Uterus (tissue), 4 donors: ENCODE data around the gene LMNA. TPM values are rescaled to one million over a fixed set of nuclear protein-coding genes. Genes with fewer than 3 reads are reported as not detected.
A peak's percentile ranks its signal among the peaks of the same experiment; 100 is the strongest.

Source experiments
- DNase-seq, 2 donors: peaks; one replicate each; pipeline ENCODE4 v3.0.0-alpha.2; 2019 to 2020
- H3K27ac ChIP-seq, 2 donors: fragments of 200-600 bp; sonication (generic); 1 replicate in 1 of 2; 2 replicates in 1 of 2; pipeline ENCODE4 v1.5.1; 2016 to 2018
- H3K27me3 ChIP-seq, 2 donors: fragments of 200-600 bp; sonication (generic); one replicate each; pipeline ENCODE4 v1.5.1; 2018 to 2019; ENCODE audit warnings: control low read depth in 1 of 2
- H3K36me3 ChIP-seq, 2 donors: fragments of 200-600 bp; sonication (generic); one replicate each; pipeline ENCODE4 v1.5.1; 2019; ENCODE audit warnings: control low read depth in 1 of 2
- H3K4me1 ChIP-seq, 2 donors: fragments of 200-600 bp; sonication (generic); one replicate each; pipeline ENCODE4 v1.5.1; 2018 to 2019; ENCODE audit warnings: control low read depth in 1 of 2
- H3K4me3 ChIP-seq, 2 donors: fragments of 200-600 bp; sonication (generic); 1 replicate in 1 of 2; 2 replicates in 1 of 2; pipeline ENCODE4 v1.5.1; 2018 to 2019; ENCODE audit warnings: mild to moderate bottlenecking in 1 of 2
- H3K9me3 ChIP-seq, 2 donors: fragments of 200-600 bp; sonication (generic); one replicate each; pipeline ENCODE4 v1.5.1; 2019; ENCODE audit warnings: control low read depth in 1 of 2
- CTCF ChIP-seq, 4 experiments: fragments of 200-600 bp in 2 of 4; fragments of 450-650 bp in 2 of 4; sonication (generic) in 2 of 4; IDR thresholded peaks; one replicate each; pipeline ENCODE4 v1.5.1; 2016 to 2019; ENCODE audit warnings: antibody characterized with exemption in 4 of 4, mild to moderate bottlenecking in 2 of 4, moderate library complexity in 1 of 4
- POLR2A ChIP-seq, 2 donors: fragments of 450-650 bp; IDR thresholded peaks; one replicate each; pipeline ENCODE4 v1.6.1; 2016; ENCODE audit warnings: antibody characterized with exemption in 2 of 2, mild to moderate bottlenecking in 1 of 2, moderate library complexity in 1 of 2
- intact Hi-C: fragments of 100-400 bp; cut with DNase I; formaldehyde crosslinking; loops from one replicate; pipeline ENCODE4 v1.15.1; 2023; ENCODE audit warnings: low total_unique reads
- total RNA-seq, 4 donors: library from RNA; depleted of rRNA in 3 of 4; stranded (reverse); fragments of >200 nt in 3 of 4; gene quantifications; one replicate each; pipeline versions ENCODE4 v1.1.0 to v1.2.4, GENCODE V29; 2014 to 2023
- donor health status: DM: yes; HTN: yes; CAD: no.

Gene LMNA
- total RNA-seq, 4 donors from 2014 or later, result 245 to 533 (median 373) TPM

GRCh38 chr1:156126043-156126629 lies 11.6 kb downstream of the LMNA start:
- H3K9me3 ChIP-seq, result no peaks in the 10 kb centered on the region
- peak overlapping the region; percentile 21 to 30 for H3K4me3 ChIP-seq
- intact Hi-C loops, result no loop called here
- peak overlapping the region; percentile 97 to 99 for H3K27ac ChIP-seq
- peak; percentile 96 for DNase-seq
- H3K36me3 ChIP-seq, result no peaks in the 10 kb centered on the region
- TF ChIP-seq CTCF (IDR thresholded peaks at IDR 0.05), result peak; percentile 17 to 40 (median 31)
- TF ChIP-seq POLR2A (IDR thresholded peaks at IDR 0.05), result peak; percentile 39 to 60
- peaks cover 49 to 57% of the 10 kb centered on the region in 2 donors for H3K4me1 ChIP-seq
- H3K27me3 ChIP-seq, result no peaks in the 10 kb centered on the region

GRCh38 chr1:156126630-156127534 lies 12.4 kb downstream of the LMNA start:
- H3K4me1 ChIP-seq, result peaks cover 45 to 49% of the 10 kb centered on the region in 2 donors
- peak overlapping the region; percentile 97 to 99 for H3K27ac ChIP-seq
- TF ChIP-seq CTCF (IDR thresholded peaks at IDR 0.05), result no peak
- no peak for TF ChIP-seq POLR2A (IDR thresholded peaks at IDR 0.05)
- no peaks in the 10 kb centered on the region for H3K36me3 ChIP-seq
- intact Hi-C loops, result no loop called here
- H3K4me3 ChIP-seq, result peak overlapping the region; percentile 21
- H3K27me3 ChIP-seq, result no peaks in the 10 kb centered on the region
- DNase-seq, result peak in 1 of 2 donors; percentile 75
- H3K9me3 ChIP-seq, result no peaks in the 10 kb centered on the region

GRCh38 chr1:156128308-156128653 lies 13.8 kb downstream of the LMNA start:
- DNase-seq, result no peak
- Histone ChIP-seq H3K27ac (peak overlapping the region; percentile 97 to 99), H3K4me1 (peaks cover 44 to 45% of the 10 kb centered on the region in 2 donors), H3K9me3 (no peaks in the 10 kb centered on the region), H3K27me3 (no peaks in the 10 kb centered on the region), H3K4me3 (peak overlapping the region; percentile 14 to 17), H3K36me3 (no peaks in the 10 kb centered on the region)
- TF ChIP-seq POLR2A (IDR thresholded peaks at IDR 0.05), result no peak
- TF ChIP-seq CTCF (IDR thresholded peaks at IDR 0.05), result no peak
- intact Hi-C loops, result no loop called here

- DNase-seq, result peak; percentile 83 to 87
- Histone ChIP-seq H3K9me3 (no peaks in the 10 kb centered on the region), H3K27me3 (no peaks in the 10 kb centered on the region), H3K4me3 (peak overlapping the region; percentile 17 to 18), H3K36me3 (no peaks in the 10 kb centered on the region), H3K27ac (peak overlapping the region; percentile 97 to 99), H3K4me1 (peaks cover 43% of the 10 kb centered on the region in 2 donors)
- intact Hi-C loops, result no loop called here
- TF ChIP-seq CTCF (IDR thresholded peaks at IDR 0.05) (no peak), POLR2A (IDR thresholded peaks at IDR 0.05) (peak; percentile 30 to 48)
These were observed 14.4 kb downstream of the LMNA start for GRCh38 chr1:156128654-156129597.
